ENCODE measurements around the gene C6orf89. TPM values are rescaled to one million over a fixed set of nuclear protein-coding genes. Genes with fewer than 3 reads are reported as not detected.

The C6orf89 gene
- total RNA-seq, 1 experiment from 2014 or later: 32.9 TPM

GRCh38 chr6:36873115-36873514 is 12.6 kb upstream of the C6orf89 start:
- H3K9ac ChIP-seq (ENCODE audit: low read length): peak overlapping the region; percentile 94; the same call in 1 of the 2 replicates
- H3K27me3 ChIP-seq (ENCODE audit: insufficient read depth, low read length): no peaks in the 10 kb centered on the region
- ATAC-seq (no peak), DNase-seq (ENCODE audit: low read depth, low spot score) (no peak)
- H3K9me3 ChIP-seq (ENCODE audit: control insufficient read depth in 1 of 2, insufficient read depth in 1 of 2, low read depth in 1 of 2, low read length in 2 of 2): no peaks in the 10 kb centered on the region
- H3K36me3 ChIP-seq (ENCODE audit: control insufficient read depth in 1 of 2, insufficient read depth in 2 of 2, low read length in 2 of 2): peaks cover 9 to 14% of the 10 kb centered on the region in 2 experiments; a peak in 3 of 4 replicates
- BruUV-seq (replicated peaks): no TSS peak
- no peaks in the 10 kb centered on the region for H3K9me2 ChIP-seq (ENCODE audit: insufficient read depth)
- H3K79me2 ChIP-seq (ENCODE audit: insufficient read depth, low read length): peaks cover 46% of the 10 kb centered on the region
- peak overlapping the region; percentile 68 to 84 for H3K4me3 ChIP-seq (replicated peaks in 1 of 2; ENCODE audit: low read depth in 1 of 2, low read length in 2 of 2)
- no peak overlapping the region for H3K27ac ChIP-seq (ENCODE audit: low read depth, low read length)
- ChIA-PET POLR2A (no interaction called here), RAD21 (ENCODE audit: low non-redundant PET in 1 of 2, low total read pairs in 2 of 2, uncharacterized antibody in 2 of 2, unreplicated experiment in 2 of 2) (interaction anchor here in 1 of 2 experiments (0.6 kb wide), 1 partner anchor 1111 kb away, joined by 3 read pairs; no protein-coding TSS in a partner anchor), CTCF (interaction anchor here (1.5 to 3.6 kb wide), 4 partner anchors 9 to 145 kb away, joined by 5 to 29 read pairs (median 16); partner anchors contain the start of gene C6orf89)
- peaks cover 8 to 17% of the 10 kb centered on the region in 2 experiments; a peak in 3 of 4 replicates for H3K4me1 ChIP-seq (ENCODE audit: control insufficient read depth in 1 of 2, insufficient read depth in 2 of 2, low read length in 2 of 2)
- H4K20me1 ChIP-seq (ENCODE audit: insufficient read depth): no peaks in the 10 kb centered on the region
- H2AFZ ChIP-seq (ENCODE audit: low read depth, low read length, poor library complexity, severe bottlenecking): no peak overlapping the region
- no peak for TF ChIP-seq POLR2A (IDR thresholded peaks at IDR 0.05; ENCODE audit: borderline replicate concordance, extremely low read depth, insufficient read depth, insufficient read length)
- no peak for TF ChIP-seq SRF (IDR thresholded peaks at IDR 0.05; ENCODE audit: low read depth)
- no peak for TF ChIP-seq TCF7L2 (IDR thresholded peaks at IDR 0.05; ENCODE audit: borderline replicate concordance, extremely low read depth, insufficient read depth, insufficient read length)
- no peak for TF ChIP-seq JUND (IDR thresholded peaks at IDR 0.05)
- no peak for TF ChIP-seq ZBTB33 (IDR thresholded peaks at IDR 0.05; ENCODE audit: extremely low read depth, insufficient replicate concordance, low read length)
- TF ChIP-seq EZH2phosphoT487 (IDR thresholded peaks at IDR 0.05; ENCODE audit: borderline replicate concordance): no peak
- TF ChIP-seq RAD21 (IDR thresholded peaks at IDR 0.05; ENCODE audit: low read depth): no peak
- no peak for TF ChIP-seq ELF1 (IDR thresholded peaks at IDR 0.05; ENCODE audit: borderline replicate concordance, low read depth)
- no peak for TF ChIP-seq YY1 (IDR thresholded peaks at IDR 0.05; ENCODE audit: extremely low read depth, insufficient replicate concordance, low read depth, low read length)
- TF ChIP-seq EZH2 (IDR thresholded peaks at IDR 0.05): no peak
- TF ChIP-seq ATF3 (IDR thresholded peaks at IDR 0.05): no peak
- peak overlapping the region; percentile 93 for H3K4me2 ChIP-seq (ENCODE audit: low read length)
- intact Hi-C loops (cut with micrococcal nuclease): loop anchor here (5.0 kb wide), 1 partner anchor 106 kb away; no protein-coding TSS in a partner anchor

Measured in HCT116 (cell line).